H4 (cell line): Measurements from ENCODE around the gene VPS13D. TPM values are rescaled to one million over a fixed set of nuclear protein-coding genes. Genes with fewer than 3 reads are reported as not detected.
A peak's percentile ranks its signal among the peaks of the same experiment; 100 is the strongest.
"Not testable (repeated sequence)": the region's sequence is repeated elsewhere in the genome, so short reads cannot be mapped to it uniquely, and the experiment has no call there.

Experiments
- DNase-seq: peaks from one replicate; pipeline ENCODE4 v3.0.0-alpha.2; 2015; ENCODE audit warnings: low spot score
- total RNA-seq: library from RNA; depleted of rRNA; stranded (reverse); fragments of >200 nt; shearing (Covaris generic); gene quantifications from 2 replicates; pipeline ENCODE4 v1.2.3, GENCODE V29; 2014

VPS13D gene
- total RNA-seq, 1 experiment from 2014 or later, result 9.6 TPM

DNA sequence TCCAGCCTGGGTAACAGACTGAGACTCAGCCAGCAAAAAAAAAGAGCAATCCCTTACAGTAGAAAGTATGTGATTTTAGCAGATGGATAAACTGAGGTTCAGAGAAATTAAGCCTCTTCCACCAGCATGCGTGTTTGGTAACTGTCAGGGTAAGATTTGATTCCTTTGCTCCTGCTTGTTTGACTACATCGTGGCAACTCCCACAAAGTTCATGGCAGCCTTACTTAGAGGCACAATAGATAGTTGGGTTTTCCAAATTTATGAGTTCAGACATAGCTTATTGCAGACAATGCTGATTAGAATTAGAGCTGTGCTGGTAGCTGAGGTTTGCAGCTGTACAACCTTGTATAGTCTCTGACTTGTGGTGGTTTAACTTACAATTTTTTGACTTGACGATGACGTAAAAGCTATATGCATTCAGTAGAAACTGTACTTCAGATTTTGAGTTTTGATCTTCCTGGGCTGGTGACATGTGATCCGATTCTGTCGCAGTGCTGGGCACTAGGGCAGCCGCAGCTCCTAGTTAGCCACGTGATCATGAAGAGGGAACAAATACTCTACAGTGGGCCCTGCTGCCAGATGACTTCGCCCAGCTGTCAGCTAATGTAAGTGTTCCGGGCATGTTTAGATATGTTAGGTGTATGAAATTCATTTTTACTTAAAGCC is 220.4 kb downstream of the VPS13D start:
- DNase-seq, result no peak

DNA sequence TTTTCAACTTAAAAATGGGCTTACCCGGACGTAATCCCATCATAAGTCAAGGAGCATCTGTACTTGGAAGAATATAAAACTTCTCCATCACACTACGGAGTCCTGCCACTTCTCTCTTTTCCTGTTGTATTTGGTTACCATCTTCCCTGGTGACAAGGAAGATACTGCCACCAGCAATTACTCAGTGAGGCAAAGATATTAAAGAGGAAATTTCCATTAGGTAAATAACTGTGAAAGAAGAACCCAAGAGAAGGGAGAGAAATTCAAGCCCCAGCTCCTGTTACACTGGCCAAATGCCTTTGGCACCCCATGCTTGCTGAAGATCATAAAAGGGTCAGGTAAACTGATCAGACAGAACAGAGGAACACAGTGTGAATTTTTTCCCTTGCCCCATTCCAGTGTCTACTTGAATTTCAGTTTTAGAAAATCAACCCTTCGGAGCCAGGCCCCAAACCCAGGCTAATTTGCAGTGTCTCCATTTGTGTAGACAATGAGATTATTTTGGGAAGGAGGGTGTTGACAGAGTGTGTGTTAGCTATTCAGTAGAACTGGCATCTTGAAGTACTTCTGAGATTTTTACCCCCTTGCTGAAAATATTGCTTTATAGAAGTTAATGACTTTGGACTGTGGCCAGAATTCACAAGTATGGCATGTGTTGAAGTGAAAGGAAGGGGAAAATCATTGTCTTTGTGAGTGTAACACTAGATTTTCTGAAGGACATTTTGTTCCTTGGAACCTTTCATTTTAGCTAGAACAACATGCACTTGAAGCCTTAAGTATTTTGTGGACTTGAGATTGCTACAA is 221.1 kb downstream of the VPS13D start:
- DNase-seq, result no peak

DNA sequence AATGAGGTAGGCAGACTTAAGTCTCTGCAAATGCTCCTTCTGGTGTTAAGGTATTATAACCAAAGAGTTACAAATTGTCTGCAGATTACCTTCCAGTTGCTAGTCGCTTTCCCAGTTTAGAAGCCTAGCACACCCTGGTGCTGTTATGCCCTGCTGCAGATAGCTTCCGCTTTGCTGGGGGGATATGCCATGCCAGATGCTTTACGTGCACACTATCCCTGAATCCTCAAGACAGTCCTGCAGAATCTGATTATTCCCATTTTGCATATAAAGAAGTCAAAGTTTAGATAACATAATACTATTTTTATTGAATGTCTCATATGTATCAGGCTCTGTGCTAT is 221.7 kb downstream of the VPS13D start:
- no peak for DNase-seq

DNA sequence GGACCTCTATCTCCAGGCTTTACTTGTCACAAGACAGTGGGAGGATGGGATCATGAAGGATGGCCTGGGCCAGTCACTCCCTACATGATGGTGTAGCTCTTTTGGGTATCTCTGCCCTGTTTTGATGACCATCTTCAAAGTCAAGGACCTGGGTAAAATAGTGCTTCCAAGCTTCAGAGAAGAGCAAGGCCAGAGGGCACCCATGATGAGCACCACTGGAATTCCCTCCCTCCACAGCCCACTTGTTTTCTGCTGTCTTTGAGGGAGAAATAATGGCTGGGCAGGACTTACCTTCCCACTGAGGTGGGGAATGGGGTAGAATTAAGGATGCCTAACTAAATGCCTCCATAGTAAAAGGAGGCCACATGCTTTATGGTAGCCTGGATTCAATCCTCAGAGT is 222.4 kb downstream of the VPS13D start:
- no peak for DNase-seq

DNA sequence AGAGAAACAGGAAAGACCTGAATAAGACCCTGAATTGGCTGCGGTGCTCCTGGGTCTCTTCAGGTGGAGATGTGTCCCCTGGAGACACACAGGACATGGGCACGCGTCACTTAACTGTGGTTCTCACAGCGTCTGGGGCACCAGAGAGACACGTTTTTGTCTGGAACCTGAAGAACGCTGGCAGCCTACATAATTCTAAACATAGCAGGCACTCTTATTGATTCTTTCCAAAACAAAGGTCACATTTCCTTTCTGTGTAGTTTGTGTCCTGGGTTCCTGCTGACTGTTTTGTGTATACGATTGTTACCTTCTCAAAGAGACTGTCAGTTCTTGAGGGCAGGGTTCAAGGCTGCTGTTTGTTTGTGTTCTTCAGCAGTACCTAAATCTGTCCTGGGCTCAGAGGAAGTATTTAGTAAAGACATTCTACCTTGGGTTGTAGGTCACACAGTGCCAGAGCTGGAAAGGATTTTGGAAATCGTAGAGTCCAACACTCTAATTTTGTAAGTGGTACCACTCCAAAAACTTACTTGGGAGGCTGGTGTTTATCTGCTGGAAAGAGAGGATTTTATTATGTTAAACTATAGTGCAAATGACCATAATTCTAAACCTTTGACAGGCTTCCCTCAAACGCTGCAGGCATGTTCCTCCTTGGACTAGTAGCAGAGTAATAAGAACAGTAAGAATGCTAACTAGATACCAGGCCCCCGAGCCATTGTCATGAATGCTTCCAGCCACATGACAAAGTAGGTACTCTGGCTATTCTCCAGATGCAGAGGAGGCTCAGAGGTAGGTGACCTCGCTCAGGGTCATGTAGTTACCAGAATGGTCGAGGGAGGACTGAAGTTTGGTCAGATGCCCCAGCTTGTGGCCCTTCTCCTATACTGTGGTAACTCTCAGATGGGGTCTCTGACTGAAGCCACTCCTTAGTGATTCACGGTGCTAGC is 223.8 kb downstream of the VPS13D start:
- DNase-seq, result no peak

GRCh38 chr1:12454406-12455391 is 224.9 kb downstream of the VPS13D start:
- peak; percentile 60 for DNase-seq

- DNase-seq, result not testable (repeated sequence)
Observed at GRCh38 chr1:12456081-12456480, 226.3 kb downstream of the VPS13D start.

DNA sequence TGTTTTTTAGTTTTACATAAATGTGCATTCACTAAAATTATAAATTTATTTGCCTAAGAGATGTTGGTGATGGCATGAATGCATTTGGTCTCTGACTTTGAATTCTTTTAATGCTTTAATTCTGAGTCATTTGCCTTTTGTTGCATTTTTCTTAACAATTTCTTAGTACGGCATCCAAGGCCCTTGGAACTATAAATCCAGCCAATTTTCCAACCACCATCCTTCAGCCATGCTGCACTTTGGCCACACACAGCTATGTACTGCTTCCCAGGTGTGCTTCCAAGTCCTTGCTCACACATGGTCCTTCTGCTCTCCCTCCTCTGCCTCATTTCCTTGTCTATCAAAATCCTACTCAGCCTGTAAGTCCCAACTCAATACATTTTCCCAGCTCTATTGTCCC is 227.1 kb downstream of the VPS13D start:
- no peak for DNase-seq

DNA sequence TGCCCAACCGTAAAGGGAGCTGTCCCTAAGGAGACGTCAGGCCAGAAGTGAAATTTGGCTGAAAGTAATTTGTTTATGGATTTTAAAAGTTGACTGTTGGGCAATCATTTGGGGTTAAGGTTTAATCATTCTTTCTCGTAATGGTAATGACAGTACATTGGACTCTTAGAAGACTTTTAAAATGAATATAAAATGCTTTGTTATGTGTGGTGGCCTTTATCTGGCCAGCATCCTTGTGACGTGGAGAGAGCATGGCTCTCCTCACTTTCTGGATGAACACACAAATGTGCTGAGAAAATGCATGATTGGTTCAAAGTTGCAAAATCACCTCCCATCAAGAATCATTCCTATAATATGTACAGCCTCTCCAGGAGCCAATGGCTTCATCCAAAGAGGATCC is 227.9 kb downstream of the VPS13D start:
- no peak for DNase-seq

- DNase-seq, result no peak
Observed at GRCh38 chr1:12458571-12458970, 228.7 kb downstream of the VPS13D start.

GRCh38 chr1:12460121-12460520 is 230.3 kb downstream of the VPS13D start:
- no peak for DNase-seq

GRCh38 chr1:12460911-12461621 is 231.2 kb downstream of the VPS13D start:
- DNase-seq, result no peak

DNA sequence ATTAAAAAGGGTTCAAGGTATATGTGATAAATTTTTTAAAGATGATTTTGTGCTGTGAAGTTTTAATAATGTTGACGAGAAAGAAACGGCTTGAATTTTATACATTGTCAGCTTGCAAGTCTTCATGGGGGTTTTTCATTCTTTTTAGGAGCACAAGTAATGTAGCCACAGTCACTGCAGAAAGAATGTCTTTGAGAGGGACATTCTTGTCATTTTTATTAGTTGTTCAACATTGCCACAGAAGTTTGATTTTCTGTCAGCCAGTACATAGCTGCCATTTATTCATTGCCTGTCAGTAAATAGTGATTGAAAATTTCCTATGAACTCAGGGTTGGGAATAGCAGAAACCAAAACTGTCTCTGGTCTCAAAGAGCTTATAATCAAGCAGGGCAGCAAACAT is 231.9 kb downstream of the VPS13D start:
- DNase-seq, result no peak

DNA sequence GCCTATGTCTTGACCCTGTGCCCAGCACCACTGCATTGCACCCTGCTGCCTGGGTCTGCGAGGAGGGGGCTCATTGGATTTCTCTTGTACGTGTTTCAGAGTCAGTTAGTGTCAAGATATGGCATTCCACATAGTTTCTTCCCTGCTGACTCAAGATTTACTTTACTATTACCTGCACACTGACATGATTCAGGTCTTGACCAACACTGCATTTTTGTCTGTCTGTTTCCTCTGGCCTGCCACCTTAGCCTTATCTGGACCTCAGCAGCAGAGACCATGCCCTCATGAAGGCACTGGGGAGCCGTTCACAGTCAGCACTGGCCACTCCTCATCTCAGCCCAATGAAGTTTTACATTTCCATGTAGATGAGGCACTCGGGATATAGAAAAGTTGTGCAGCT is 232.8 kb downstream of the VPS13D start:
- DNase-seq, result no peak

DNA sequence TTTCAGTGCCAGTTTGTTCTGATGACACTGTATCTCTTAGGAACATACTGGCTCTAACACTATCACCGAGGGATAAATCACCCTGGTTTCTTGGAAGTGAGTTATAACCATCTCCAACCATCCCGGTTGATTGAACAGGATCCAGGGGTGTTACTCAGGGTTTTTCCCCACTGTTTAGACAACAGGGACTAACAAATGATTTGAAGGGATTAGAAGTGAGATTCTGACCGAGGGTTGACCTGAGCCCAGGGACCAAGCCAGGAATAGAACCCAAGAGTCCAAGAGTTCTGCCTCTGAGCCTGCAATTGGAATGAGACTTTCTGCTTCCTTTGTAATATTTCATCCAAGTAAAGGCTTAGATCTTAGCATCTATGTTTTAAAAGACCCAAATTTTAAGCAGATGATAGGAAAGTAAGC is 234.2 kb downstream of the VPS13D start:
- no peak for DNase-seq

GRCh38 chr1:12464598-12465056 is 234.8 kb downstream of the VPS13D start:
- DNase-seq, result peak; percentile 94

DNA sequence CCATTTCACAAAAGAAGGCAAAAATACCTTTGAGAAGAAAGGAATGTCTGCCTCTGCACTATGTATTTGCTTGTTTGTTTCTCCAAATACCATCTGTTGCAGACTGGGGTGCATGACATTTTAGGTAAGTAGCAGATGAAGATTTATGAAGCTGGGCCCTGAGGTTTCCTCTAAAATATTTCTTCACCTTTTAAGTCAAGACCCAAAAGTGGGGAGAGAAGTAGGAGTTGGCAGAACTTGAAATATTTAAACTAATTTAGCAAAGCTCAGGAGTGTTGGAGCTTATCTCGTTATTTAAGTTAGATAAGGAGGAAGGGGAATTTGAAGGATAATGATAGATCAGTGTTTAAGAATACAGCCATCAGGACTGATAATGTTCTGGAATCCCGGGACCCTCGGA is 235.3 kb downstream of the VPS13D start:
- DNase-seq, result no peak

DNA sequence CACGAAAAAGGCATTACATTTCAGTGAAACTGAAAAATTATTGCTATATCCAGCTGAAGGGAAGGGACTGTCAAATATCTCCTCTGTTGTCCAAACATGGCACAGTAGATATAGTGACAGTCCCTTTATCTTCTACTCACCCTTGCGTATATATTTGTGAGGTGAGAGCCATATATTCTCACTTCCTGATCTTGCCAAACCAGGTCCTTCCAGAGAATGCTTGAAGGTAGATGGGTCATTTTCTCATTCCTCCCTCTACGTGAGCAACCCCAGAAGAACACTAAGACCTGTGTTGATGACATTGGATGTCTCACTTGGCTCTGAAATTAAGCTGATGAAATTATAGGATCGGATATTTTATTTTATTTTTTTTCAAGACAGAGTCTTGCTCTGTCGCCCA is 237.0 kb downstream of the VPS13D start:
- DNase-seq, result no peak

GRCh38 chr1:12467570-12468286 is 237.9 kb downstream of the VPS13D start:
- no peak for DNase-seq

DNA sequence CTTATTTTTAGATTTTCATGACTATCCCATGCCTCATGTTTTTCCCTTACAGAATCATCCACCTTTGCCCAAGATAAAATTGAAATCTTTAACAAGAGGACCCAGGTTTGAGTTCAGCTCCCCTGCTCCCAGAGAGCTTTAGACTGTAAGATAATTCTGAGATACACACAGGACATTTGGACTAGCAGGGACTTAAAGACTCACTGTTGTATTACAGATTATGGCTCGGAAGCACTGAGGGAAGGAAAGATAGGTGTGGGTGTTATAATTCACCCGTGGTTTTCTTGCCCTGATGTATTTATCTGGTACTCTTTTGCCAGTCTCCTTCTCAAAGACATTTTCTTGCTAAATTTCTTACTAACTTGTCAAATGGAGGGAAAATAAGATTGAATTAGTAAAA is 238.5 kb downstream of the VPS13D start:
- DNase-seq, result no peak
